ENCODE data around the gene CYCS. TPM values are rescaled to one million over a fixed set of nuclear protein-coding genes. Genes with fewer than 3 reads are reported as not detected.

The CYCS gene
- polyA plus RNA-seq, 2 donors: 44.2 to 106 TPM

- no peaks in the 10 kb centered on the region for H3K27me3 ChIP-seq (ENCODE audit: control insufficient read depth in 1 of 2, insufficient read depth in 2 of 2, low read length in 2 of 2)
- WGBS, 2 donors: 87 to 91% methylated on average over 5 of the region's 5 CpGs
- H3K4me1 ChIP-seq (ENCODE audit: control insufficient read depth in 2 of 2, insufficient read depth in 2 of 2, low read length in 1 of 2): no peaks in the 10 kb centered on the region
- no peaks in the 10 kb centered on the region for H3K36me3 ChIP-seq (ENCODE audit: control insufficient read depth in 2 of 2, insufficient read depth in 2 of 2, low read length in 1 of 2)
- H3K4me3 ChIP-seq (ENCODE audit: low read depth in 1 of 2, low read length in 2 of 2): no peak overlapping the region
- H3K27ac ChIP-seq (ENCODE audit: low read depth in 2 of 2, low read length in 1 of 2): no peak overlapping the region
- H3K9me3 ChIP-seq (ENCODE audit: control insufficient read depth in 2 of 2, insufficient read depth in 1 of 2, low read depth in 1 of 2, low read length in 1 of 2): no peaks in the 10 kb centered on the region
These were observed 21.3 kb downstream of the CYCS start for GRCh38 chr7:25103773-25104172.

GRCh38 chr7:25101817-25102216 lies 23.2 kb downstream of the CYCS start:
- Histone ChIP-seq H3K27ac (ENCODE audit: low read depth in 2 of 2, low read length in 1 of 2) (no peak overlapping the region), H3K36me3 (ENCODE audit: control insufficient read depth in 2 of 2, insufficient read depth in 2 of 2, low read length in 1 of 2) (no peaks in the 10 kb centered on the region), H3K4me1 (ENCODE audit: control insufficient read depth in 2 of 2, insufficient read depth in 2 of 2, low read length in 1 of 2) (no peaks in the 10 kb centered on the region), H3K9me3 (ENCODE audit: control insufficient read depth in 2 of 2, insufficient read depth in 1 of 2, low read depth in 1 of 2, low read length in 1 of 2) (no peaks in the 10 kb centered on the region), H3K4me3 (ENCODE audit: low read depth in 1 of 2, low read length in 2 of 2) (no peak overlapping the region), H3K27me3 (ENCODE audit: control insufficient read depth in 1 of 2, insufficient read depth in 2 of 2, low read length in 2 of 2) (no peaks in the 10 kb centered on the region)

- no peaks in the 10 kb centered on the region for H3K4me1 ChIP-seq (ENCODE audit: control insufficient read depth in 2 of 2, insufficient read depth in 2 of 2, low read length in 1 of 2)
- no peak overlapping the region for H3K27ac ChIP-seq (ENCODE audit: low read depth in 2 of 2, low read length in 1 of 2)
- H3K27me3 ChIP-seq (ENCODE audit: control insufficient read depth in 1 of 2, insufficient read depth in 2 of 2, low read length in 2 of 2): no peaks in the 10 kb centered on the region
- WGBS, 2 donors: 28 to 32% methylated on average over 11 of the region's 11 CpGs
- no peaks in the 10 kb centered on the region for H3K9me3 ChIP-seq (ENCODE audit: control insufficient read depth in 2 of 2, insufficient read depth in 1 of 2, low read depth in 1 of 2, low read length in 1 of 2)
- no peaks in the 10 kb centered on the region for H3K36me3 ChIP-seq (ENCODE audit: control insufficient read depth in 2 of 2, insufficient read depth in 2 of 2, low read length in 1 of 2)
- H3K4me3 ChIP-seq (ENCODE audit: low read depth in 1 of 2, low read length in 2 of 2): no peak overlapping the region
These were observed 26.7 kb downstream of the CYCS start for GRCh38 chr7:25098096-25099046.

- Histone ChIP-seq H3K4me1 (ENCODE audit: control insufficient read depth in 2 of 2, insufficient read depth in 2 of 2, low read length in 1 of 2) (no peaks in the 10 kb centered on the region), H3K27ac (ENCODE audit: low read depth in 2 of 2, low read length in 1 of 2) (no peak overlapping the region), H3K9me3 (ENCODE audit: control insufficient read depth in 2 of 2, insufficient read depth in 1 of 2, low read depth in 1 of 2, low read length in 1 of 2) (no peaks in the 10 kb centered on the region), H3K36me3 (ENCODE audit: control insufficient read depth in 2 of 2, insufficient read depth in 2 of 2, low read length in 1 of 2) (no peaks in the 10 kb centered on the region), H3K27me3 (ENCODE audit: control insufficient read depth in 1 of 2, insufficient read depth in 2 of 2, low read length in 2 of 2) (no peaks in the 10 kb centered on the region), H3K4me3 (ENCODE audit: low read depth in 1 of 2, low read length in 2 of 2) (no peak overlapping the region)
- WGBS, 2 donors: 52 to 55% methylated on average over 5 of the region's 5 CpGs
These were observed 29.3 kb downstream of the CYCS start for GRCh38 chr7:25095516-25096345.

- no peak overlapping the region for H3K27ac ChIP-seq (ENCODE audit: low read depth in 2 of 2, low read length in 1 of 2)
- WGBS, 2 donors: 71 to 73% methylated on average over 6 of the region's 6 CpGs
- no peak overlapping the region for H3K4me3 ChIP-seq (ENCODE audit: low read depth in 1 of 2, low read length in 2 of 2)
- no peaks in the 10 kb centered on the region for H3K4me1 ChIP-seq (ENCODE audit: control insufficient read depth in 2 of 2, insufficient read depth in 2 of 2, low read length in 1 of 2)
- no peaks in the 10 kb centered on the region for H3K36me3 ChIP-seq (ENCODE audit: control insufficient read depth in 2 of 2, insufficient read depth in 2 of 2, low read length in 1 of 2)
- H3K9me3 ChIP-seq (ENCODE audit: control insufficient read depth in 2 of 2, insufficient read depth in 1 of 2, low read depth in 1 of 2, low read length in 1 of 2): no peaks in the 10 kb centered on the region
- H3K27me3 ChIP-seq (ENCODE audit: control insufficient read depth in 1 of 2, insufficient read depth in 2 of 2, low read length in 2 of 2): no peaks in the 10 kb centered on the region
These were observed 31.7 kb downstream of the CYCS start for GRCh38 chr7:25093268-25093826.

- H3K4me1 ChIP-seq (ENCODE audit: control insufficient read depth in 2 of 2, insufficient read depth in 2 of 2, low read length in 1 of 2): no peaks in the 10 kb centered on the region
- 75 to 80% methylated on average over 4 of the region's 4 CpGs for WGBS, 2 donors
These were observed 33.3 kb downstream of the CYCS start for GRCh38 chr7:25091779-25092178.

GRCh38 chr7:25091176-25091575 lies 33.9 kb downstream of the CYCS start:
- 28 to 41% methylated on average over 1 of the region's 1 CpG for WGBS, 2 donors

More at GRCh38 chr7:25091779-25092178, 33.3 kb downstream of the CYCS start:
- no peaks in the 10 kb centered on the region for H3K27me3 ChIP-seq (ENCODE audit: control insufficient read depth in 1 of 2, insufficient read depth in 2 of 2, low read length in 2 of 2)
- H3K9me3 ChIP-seq (ENCODE audit: control insufficient read depth in 2 of 2, insufficient read depth in 1 of 2, low read depth in 1 of 2, low read length in 1 of 2): no peaks in the 10 kb centered on the region
- no peaks in the 10 kb centered on the region for H3K36me3 ChIP-seq (ENCODE audit: control insufficient read depth in 2 of 2, insufficient read depth in 2 of 2, low read length in 1 of 2)
- H3K27ac ChIP-seq (ENCODE audit: low read depth in 2 of 2, low read length in 1 of 2): no peak overlapping the region
- H3K4me3 ChIP-seq (ENCODE audit: low read depth in 1 of 2, low read length in 2 of 2): no peak overlapping the region

GRCh38 chr7:25090374-25090773 lies 34.7 kb downstream of the CYCS start:
- 88% methylated on average over 4 of the region's 4 CpGs for WGBS, 2 donors
- H3K27me3 ChIP-seq (ENCODE audit: control insufficient read depth in 1 of 2, insufficient read depth in 2 of 2, low read length in 2 of 2): no peaks in the 10 kb centered on the region
- no peak overlapping the region for H3K4me3 ChIP-seq (ENCODE audit: low read depth in 1 of 2, low read length in 2 of 2)
- no peaks in the 10 kb centered on the region for H3K4me1 ChIP-seq (ENCODE audit: control insufficient read depth in 2 of 2, insufficient read depth in 2 of 2, low read length in 1 of 2)
- H3K9me3 ChIP-seq (ENCODE audit: control insufficient read depth in 2 of 2, insufficient read depth in 1 of 2, low read depth in 1 of 2, low read length in 1 of 2): no peaks in the 10 kb centered on the region
- H3K36me3 ChIP-seq (ENCODE audit: control insufficient read depth in 2 of 2, insufficient read depth in 2 of 2, low read length in 1 of 2): no peaks in the 10 kb centered on the region
- no peak overlapping the region for H3K27ac ChIP-seq (ENCODE audit: low read depth in 2 of 2, low read length in 1 of 2)

More at GRCh38 chr7:25091176-25091575, 33.9 kb downstream of the CYCS start:
- H3K27ac ChIP-seq (ENCODE audit: low read depth in 2 of 2, low read length in 1 of 2): no peak overlapping the region
- no peaks in the 10 kb centered on the region for H3K36me3 ChIP-seq (ENCODE audit: control insufficient read depth in 2 of 2, insufficient read depth in 2 of 2, low read length in 1 of 2)
- H3K4me3 ChIP-seq (ENCODE audit: low read depth in 1 of 2, low read length in 2 of 2): no peak overlapping the region
- no peaks in the 10 kb centered on the region for H3K4me1 ChIP-seq (ENCODE audit: control insufficient read depth in 2 of 2, insufficient read depth in 2 of 2, low read length in 1 of 2)
- no peaks in the 10 kb centered on the region for H3K9me3 ChIP-seq (ENCODE audit: control insufficient read depth in 2 of 2, insufficient read depth in 1 of 2, low read depth in 1 of 2, low read length in 1 of 2)
- no peaks in the 10 kb centered on the region for H3K27me3 ChIP-seq (ENCODE audit: control insufficient read depth in 1 of 2, insufficient read depth in 2 of 2, low read length in 2 of 2)

- Histone ChIP-seq H3K27ac (ENCODE audit: low read depth in 2 of 2, low read length in 1 of 2) (no peak overlapping the region), H3K4me3 (ENCODE audit: low read depth in 1 of 2, low read length in 2 of 2) (no peak overlapping the region), H3K27me3 (ENCODE audit: control insufficient read depth in 1 of 2, insufficient read depth in 2 of 2, low read length in 2 of 2) (no peaks in the 10 kb centered on the region), H3K36me3 (ENCODE audit: control insufficient read depth in 2 of 2, insufficient read depth in 2 of 2, low read length in 1 of 2) (no peaks in the 10 kb centered on the region), H3K4me1 (ENCODE audit: control insufficient read depth in 2 of 2, insufficient read depth in 2 of 2, low read length in 1 of 2) (no peaks in the 10 kb centered on the region), H3K9me3 (ENCODE audit: control insufficient read depth in 2 of 2, insufficient read depth in 1 of 2, low read depth in 1 of 2, low read length in 1 of 2) (no peaks in the 10 kb centered on the region)
- 60 to 71% methylated on average over 2 of the region's 2 CpGs for WGBS, 2 donors
These were observed 37.2 kb downstream of the CYCS start for GRCh38 chr7:25087855-25088254.
